ENCODE results near the gene KIDINS220. TPM values are rescaled to one million over a fixed set of nuclear protein-coding genes. Genes with fewer than 3 reads are reported as not detected.

Gene KIDINS220
- total and polyA plus RNA-seq, 9 of the 15 experiments (the other 6 are each of a cell fraction or from before 2014, with no cell fraction given) = 15.2 to 48.0 (median 34.4) TPM

GRCh38 chr2:8682719-8683667 is 154.4 kb downstream of the KIDINS220 start (continued):
- no peak for TF ChIP-seq ARID3B (CRISPR knock-in tag; IDR thresholded peaks at IDR 0.05; ENCODE audit: borderline replicate concordance)
- TF ChIP-seq KDM2B (CRISPR knock-in tag; IDR thresholded peaks at IDR 0.05) = no peak
- TF ChIP-seq MBD2 (IDR thresholded peaks at IDR 0.05; ENCODE audit: borderline replicate concordance, low read depth) = no peak
- no peak for TF ChIP-seq HMG20A (CRISPR knock-in tag; conservative IDR thresholded peaks at IDR 0.05)
- TF ChIP-seq BRF2 (IDR thresholded peaks at IDR 0.05; ENCODE audit: borderline replicate concordance, insufficient read depth, insufficient read length) = no peak
- TF ChIP-seq TAF9B (IDR thresholded peaks at IDR 0.05; ENCODE audit: partially characterized antibody) = no peak
- no peak for TF ChIP-seq XRCC4 (IDR thresholded peaks at IDR 0.05; ENCODE audit: extremely low read depth, insufficient read depth, insufficient read length)
- no peak for TF ChIP-seq BMI1 (IDR thresholded peaks at IDR 0.05; ENCODE audit: low read length)
- TF ChIP-seq TCFL5 (CRISPR knock-in tag; conservative IDR thresholded peaks at IDR 0.05) = no peak
- TF ChIP-seq ZNF764 (CRISPR knock-in tag; IDR thresholded peaks at IDR 0.05; ENCODE audit: low read depth) = no peak
- TF ChIP-seq KLF1 (tag; IDR thresholded peaks at IDR 0.05) = no peak
- 0 out of 2 replicates have a peak, but pooled peaks have one; percentile 14 for TF ChIP-seq ARID4B (CRISPR knock-in tag; IDR thresholded peaks at IDR 0.05)
- peak; percentile 29 for TF ChIP-seq RBBP5 (IDR thresholded peaks at IDR 0.05; ENCODE audit: borderline replicate concordance, insufficient read depth, low read length, poor library complexity, severe bottlenecking)
- TF ChIP-seq FUS (optimal IDR thresholded peaks at IDR 0.05; ENCODE audit: low read depth, low read length) = no peak
- TF ChIP-seq HNRNPK (IDR thresholded peaks at IDR 0.05; ENCODE audit: low read depth, low read length, poor library complexity, severe bottlenecking) = no peak
- no peak for TF ChIP-seq ZNF644 (tag; IDR thresholded peaks at IDR 0.05; ENCODE audit: low read depth)
- TF ChIP-seq TEAD4 (IDR thresholded peaks at IDR 0.05; ENCODE audit: low read length) = 0 out of 2 replicates have a peak, but pooled peaks have one; percentile 7
- TF ChIP-seq TEAD4 (CRISPR knock-in tag; IDR thresholded peaks at IDR 0.05; ENCODE audit: borderline replicate concordance) = no peak
- no peak for TF ChIP-seq ZNF311 (CRISPR knock-in tag; IDR thresholded peaks at IDR 0.05)
- no peak for TF ChIP-seq MED1 (CRISPR knock-in tag; IDR thresholded peaks at IDR 0.05; ENCODE audit: borderline replicate concordance)
- peak; percentile 23 for TF ChIP-seq CHD1 (IDR thresholded peaks at IDR 0.05; ENCODE audit: low read length)

All from K562 (cell line).